Upper lobe of left lung (tissue), 4 donors: ENCODE results near the gene ADCY2.

ENCODE experiments used
- CTCF ChIP-seq, 6 experiments: fragments of 450-650 bp in 4 of 6; fragments of 200-600 bp in 2 of 6; sonication (generic) in 2 of 6; IDR thresholded peaks; one replicate each; pipeline ENCODE4 v1.5.1; 2016 to 2019; ENCODE audit warnings: antibody characterized with exemption in 6 of 6
- EP300 ChIP-seq, 4 donors: sonication (generic); formaldehyde crosslinking; IDR thresholded peaks; one replicate each; pipeline ENCODE4 v1.5.1; 2017; ENCODE audit warnings: antibody characterized with exemption in 4 of 4, control low read depth in 2 of 4
- POLR2A ChIP-seq, 4 donors: fragments of 450-650 bp; IDR thresholded peaks; one replicate each; pipeline ENCODE4 v1.5.1; 2016 to 2017; ENCODE audit warnings: antibody characterized with exemption in 4 of 4, mild to moderate bottlenecking in 2 of 4

- TF ChIP-seq CTCF (IDR thresholded peaks at IDR 0.05) = no peak
- TF ChIP-seq POLR2A (IDR thresholded peaks at IDR 0.05) = no peak
- no peak for TF ChIP-seq EP300 (IDR thresholded peaks at IDR 0.05)
Observed at GRCh38 chr5:7577381-7577780, 181.4 kb downstream of the ADCY2 start.
